Endothelial cell of umbilical vein (primary cell): Measurements from ENCODE around the gene CHRNA3. TPM values are rescaled to one million over a fixed set of nuclear protein-coding genes. Genes with fewer than 3 reads are reported as not detected.

ENCODE experiments used
- BruUV-seq: library from RNA; stranded (reverse); fragments of 400-500 nt; replicated peaks from 2 replicates; lab custom pipeline; 2021; lab: Mats Ljungman, UMichigan
- CTCF ChIA-PET: fragments of 300-600, 350-600 bp; sonication (Branson Sonifier 250); formaldehyde crosslinking; loops from one replicate; lab custom pipeline; 2021; ENCODE audit warnings: antibody characterized with exemption, inconsistent platforms; lab: Charles Lee
- POLR2A ChIA-PET: fragments of 300-600, 350-600 bp; sonication (Branson Sonifier 250); formaldehyde crosslinking; loops from one replicate; lab custom pipeline; 2021; ENCODE audit warnings: antibody characterized with exemption, inconsistent platforms; lab: Charles Lee
- DNase-seq: peaks from one replicate; pipeline ENCODE4 v3.0.0-alpha.2; 2011; ENCODE audit warnings: low read depth, low spot score
- FAIRE-seq: peaks from 2 replicates; lab custom pipeline; 2011; peaks lifted over from hg19 to GRCh38; lab: Jason Lieb, UNC
- H2AFZ ChIP-seq: 2 replicates; pipeline ENCODE4 v1.6.0; 2012; ENCODE audit warnings: low read depth, low read length, control low read depth, inconsistent platforms
- H3K27ac ChIP-seq: 2 replicates; pipeline ENCODE4 v1.5.1; 2011; ENCODE audit warnings: low read depth, mild to moderate bottlenecking, control low read depth, low read length, moderate library complexity; ENCODE audit not compliant: insufficient read depth
- H3K27me3 ChIP-seq, 2 experiments: 2 replicates each; pipeline versions ENCODE4 v1.6.0 to v1.6.1; 2011; ENCODE audit warnings: low read length in 2 of 2, mixed read lengths in 1 of 2; ENCODE audit not compliant: control insufficient read depth in 2 of 2, insufficient read depth in 2 of 2
- H3K36me3 ChIP-seq, 2 experiments: 2 replicates in 1 of 2; 3 replicates in 1 of 2; pipeline ENCODE4 v1.5.1; 2011; ENCODE audit warnings: low read length in 2 of 2, mild to moderate bottlenecking in 1 of 2, moderate library complexity in 1 of 2; ENCODE audit not compliant: control insufficient read depth in 2 of 2, insufficient read depth in 2 of 2; ENCODE audit errors: extremely low read depth in 1 of 2
- H3K4me1 ChIP-seq: 3 replicates; pipeline ENCODE4 v1.5.1; 2011; ENCODE audit warnings: mild to moderate bottlenecking, low read length; ENCODE audit not compliant: control insufficient read depth, insufficient read depth; ENCODE audit errors: extremely low read depth
- H3K4me2 ChIP-seq: 2 replicates; pipeline ENCODE4 v1.6.1; 2011; ENCODE audit warnings: low read length, control low read depth, mixed read lengths; ENCODE audit not compliant: insufficient read depth
- H3K4me3 ChIP-seq, 3 experiments: fragments of 200-600 bp in 1 of 3; sonication (generic), shearing (Covaris generic) in 1 of 3; replicated peaks in 1 of 3; 2 replicates each; pipeline ENCODE4 v1.5.1; 2011 to 2016; ENCODE audit warnings: control low read depth in 3 of 3, low read length in 3 of 3, mild to moderate bottlenecking in 2 of 3, inconsistent platforms in 1 of 3, low read depth in 1 of 3, moderate library complexity in 1 of 3; ENCODE audit not compliant: insufficient read depth in 1 of 3
- H3K79me2 ChIP-seq: 2 replicates; pipeline ENCODE4 v1.6.0; 2012; ENCODE audit warnings: low read length, inconsistent platforms; ENCODE audit not compliant: control insufficient read depth, insufficient read depth
- H3K9ac ChIP-seq: replicated peaks from 2 replicates; pipeline ENCODE3; 2011; ENCODE audit warnings: low read length, control low read depth; ENCODE audit not compliant: insufficient read depth; ENCODE audit errors: extremely low read depth
- H3K9me1 ChIP-seq: replicated peaks from 3 replicates; pipeline ENCODE4 v1.6.0; 2011; ENCODE audit warnings: mild to moderate bottlenecking, low read length; ENCODE audit not compliant: control insufficient read depth, insufficient read depth; ENCODE audit errors: extremely low read depth
- H3K9me3 ChIP-seq: replicated peaks from 2 replicates; pipeline ENCODE4 v1.5.1; 2012; ENCODE audit warnings: low read length, inconsistent platforms; ENCODE audit not compliant: control insufficient read depth, insufficient read depth
- H4K20me1 ChIP-seq: replicated peaks from 2 replicates; pipeline ENCODE3; 2011; ENCODE audit warnings: mild to moderate bottlenecking, low read length; ENCODE audit not compliant: control insufficient read depth, insufficient read depth; ENCODE audit errors: extremely low read depth
- EZH2 ChIP-seq: IDR thresholded peaks from 2 replicates; pipeline ENCODE4 v1.6.1; 2012; ENCODE audit warnings: borderline replicate concordance, low read depth, mild to moderate bottlenecking, moderate library complexity, low read length, inconsistent platforms; ENCODE audit not compliant: severe bottlenecking
- FOS ChIP-seq: IDR thresholded peaks from 2 replicates; pipeline ENCODE4 v1.6.1; 2011; ENCODE audit warnings: mild to moderate bottlenecking, low read length, moderate library complexity, borderline replicate concordance; ENCODE audit not compliant: insufficient read depth
- GATA2 ChIP-seq: IDR thresholded peaks from 2 replicates; pipeline ENCODE4 v1.7.0; 2011; ENCODE audit warnings: low read depth, mild to moderate bottlenecking, moderate library complexity, mixed read lengths, low read length; ENCODE audit not compliant: insufficient read length, insufficient read depth
- JUN ChIP-seq: IDR thresholded peaks from 2 replicates; pipeline ENCODE4 v1.6.1; 2011; ENCODE audit warnings: borderline replicate concordance, low read depth; ENCODE audit not compliant: insufficient read length, insufficient read depth
- MYC ChIP-seq: IDR thresholded peaks from one replicate; pipeline ENCODE4 v1.6.1; 2011; ENCODE audit warnings: mild to moderate bottlenecking, low read depth, low read length
- POLR2A ChIP-seq: IDR thresholded peaks from 2 replicates; pipeline ENCODE4 v1.6.1; 2012; ENCODE audit warnings: low read depth, mild to moderate bottlenecking, control low read depth, low read length
- POLR2AphosphoS5 ChIP-seq: IDR thresholded peaks from 2 replicates; pipeline ENCODE4 v1.6.1; 2012; ENCODE audit warnings: low read depth, mild to moderate bottlenecking, control low read depth, low read length, moderate library complexity; ENCODE audit not compliant: insufficient read depth
- dilution Hi-C: fragments of 300-500 bp; cut with MboI; formaldehyde crosslinking; loops from one replicate; pipeline ENCODE4 v1.15.0; 2019; ENCODE audit warnings: low sequenced_read_pairs; ENCODE audit not compliant: extremely low pct_ligation_motif_present
- intact Hi-C: fragments of 100-400 bp; cut with micrococcal nuclease; formaldehyde crosslinking; loops from one replicate; pipeline ENCODE4 v1.10.0; 2022
- polyA plus RNA-seq, 4 experiments: library from polyadenylated mRNA; depleted of rRNA in 3 of 4; stranded (reverse) in 3 of 4; unstranded in 1 of 4; fragments of >200 nt; gene quantifications; 2 replicates each; pipeline versions ENCODE4 v1.2.1 to v1.2.3, GENCODE V29; 2011 to 2012; ENCODE audit warnings: missing spikeins in 1 of 4
- total RNA-seq: library from RNA; stranded (reverse); gene quantifications from 2 replicates; pipeline ENCODE4 v1.2.3, GENCODE V29; 2021
- TF ChIP-seq, protein P1 (sequence below), 2 donors: IDR thresholded peaks; 1 replicate in 1 of 2; 2 replicates in 1 of 2; pipeline ENCODE4 v1.5.1; 2011; ENCODE audit warnings: low read length in 2 of 2, mild to moderate bottlenecking in 2 of 2, moderate library complexity in 2 of 2, control low read depth in 1 of 2, inconsistent platforms in 1 of 2, low read depth in 1 of 2; ENCODE audit not compliant: insufficient read depth in 1 of 2; ENCODE audit errors: extremely low read depth in 1 of 2
- TF ChIP-seq, protein P2 (sequence below): IDR thresholded peaks from 2 replicates; pipeline ENCODE4 v1.6.1; 2011; ENCODE audit not compliant: insufficient read depth, insufficient read length

The CHRNA3 gene
- total and polyA plus RNA-seq, 2 donors (not counting 3 experiments of a cell fraction or from before 2014, with no cell fraction given), result not detected

DNA sequence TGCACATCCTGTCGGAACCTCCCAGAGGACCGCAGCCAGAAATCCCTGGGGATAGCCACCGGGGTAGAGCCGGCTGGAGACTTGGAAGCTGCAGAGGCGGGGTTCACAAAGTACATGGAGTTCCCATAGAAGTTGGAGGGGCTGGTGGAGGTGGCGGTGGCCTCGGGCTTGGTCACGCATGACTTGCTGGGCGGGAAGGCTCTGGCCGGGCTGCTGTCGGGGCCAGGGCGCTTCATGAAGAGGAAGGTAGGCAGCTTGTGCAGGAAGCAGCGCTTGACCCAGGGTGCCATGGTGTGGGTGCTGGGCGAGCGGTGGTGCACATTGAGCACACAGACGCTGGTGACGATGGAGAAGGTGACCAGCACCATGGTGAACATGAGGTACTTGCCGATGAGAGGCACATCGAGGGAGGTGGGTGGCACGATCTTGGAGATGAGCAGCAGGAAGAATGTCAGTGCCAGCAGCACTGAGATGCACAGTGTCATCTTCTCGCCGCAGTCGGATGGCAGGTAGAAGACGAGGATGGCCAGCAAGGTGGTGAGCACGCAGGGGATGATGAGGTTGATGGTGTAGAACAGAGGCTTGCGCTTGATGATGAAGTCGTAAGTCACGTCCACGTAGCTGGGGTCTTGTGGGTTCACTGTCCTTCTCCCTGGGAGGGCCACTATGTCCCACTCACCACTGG is 8.4 kb upstream of the CHRNA3 start:
- FAIRE-seq, result no peak

More for the DNA sequence above, 8.4 kb upstream of the CHRNA3 start:
- Histone ChIP-seq H3K9me3 (no peaks in the 10 kb centered on the region), H3K4me3 (no peak overlapping the region), H3K4me1 (no peaks in the 10 kb centered on the region), H3K9ac (no peak overlapping the region), H4K20me1 (no peaks in the 10 kb centered on the region), H3K9me1 (no peaks in the 10 kb centered on the region), H3K27ac (no peak overlapping the region), H3K36me3 (no peaks in the 10 kb centered on the region), H3K79me2 (no peaks in the 10 kb centered on the region), H2AFZ (no peak overlapping the region), H3K27me3 (peaks cover 5 to 9% of the 10 kb centered on the region in 2 experiments), H3K4me2 (no peak overlapping the region)
- CTCF ChIA-PET, result interaction anchor here (0.9 to 3.2 kb wide), 2 partner anchors 10 to 81 kb away, joined by 3 to 12 read pairs; no protein-coding TSS in a partner anchor
- dilution Hi-C loops, result no loop called here
- POLR2A ChIA-PET, result no interaction called here
- DNase-seq, result no peak
- TF ChIP-seq, protein P1, sequence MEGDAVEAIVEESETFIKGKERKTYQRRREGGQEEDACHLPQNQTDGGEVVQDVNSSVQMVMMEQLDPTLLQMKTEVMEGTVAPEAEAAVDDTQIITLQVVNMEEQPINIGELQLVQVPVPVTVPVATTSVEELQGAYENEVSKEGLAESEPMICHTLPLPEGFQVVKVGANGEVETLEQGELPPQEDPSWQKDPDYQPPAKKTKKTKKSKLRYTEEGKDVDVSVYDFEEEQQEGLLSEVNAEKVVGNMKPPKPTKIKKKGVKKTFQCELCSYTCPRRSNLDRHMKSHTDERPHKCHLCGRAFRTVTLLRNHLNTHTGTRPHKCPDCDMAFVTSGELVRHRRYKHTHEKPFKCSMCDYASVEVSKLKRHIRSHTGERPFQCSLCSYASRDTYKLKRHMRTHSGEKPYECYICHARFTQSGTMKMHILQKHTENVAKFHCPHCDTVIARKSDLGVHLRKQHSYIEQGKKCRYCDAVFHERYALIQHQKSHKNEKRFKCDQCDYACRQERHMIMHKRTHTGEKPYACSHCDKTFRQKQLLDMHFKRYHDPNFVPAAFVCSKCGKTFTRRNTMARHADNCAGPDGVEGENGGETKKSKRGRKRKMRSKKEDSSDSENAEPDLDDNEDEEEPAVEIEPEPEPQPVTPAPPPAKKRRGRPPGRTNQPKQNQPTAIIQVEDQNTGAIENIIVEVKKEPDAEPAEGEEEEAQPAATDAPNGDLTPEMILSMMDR (IDR thresholded peaks at IDR 0.05; ENCODE audit: extremely low read depth in 1 of 2, insufficient read depth in 1 of 2, low read depth in 1 of 2, low read length in 2 of 2), result no peak
- TF ChIP-seq FOS, result no peak
- TF ChIP-seq POLR2AphosphoS5, result no peak
- TF ChIP-seq JUN, result no peak
- TF ChIP-seq, protein P2, sequence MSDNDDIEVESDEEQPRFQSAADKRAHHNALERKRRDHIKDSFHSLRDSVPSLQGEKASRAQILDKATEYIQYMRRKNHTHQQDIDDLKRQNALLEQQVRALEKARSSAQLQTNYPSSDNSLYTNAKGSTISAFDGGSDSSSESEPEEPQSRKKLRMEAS, result no peak
- TF ChIP-seq MYC, result no peak
- no peak for TF ChIP-seq EZH2
- no peak for TF ChIP-seq GATA2
- no peak for TF ChIP-seq POLR2A
- BruUV-seq, result no TSS peak
- intact Hi-C loops, result no loop called here
